HEK293 (cell line): ENCODE results near the gene PIEZO1.

Experiments
- CTCF ChIA-PET: fragments of 350-600 bp; formaldehyde crosslinking; extraction: SDS; loops from one replicate; lab custom pipeline; 2021; ENCODE audit warnings: antibody characterized with exemption; lab: Yijun Ruan, JAX
- POLR2A ChIA-PET: fragments of 300-600 bp; formaldehyde crosslinking; extraction: SDS; loops from one replicate; lab custom pipeline; 2020; ENCODE audit warnings: antibody characterized with exemption, inconsistent platforms; lab: Yijun Ruan, JAX
- H3K27ac ChIP-seq: fragments of 200-500 bp; sonication (Bioruptor generic); 2 replicates; pipeline ENCODE4 v1.5.1; 2014; ENCODE audit warnings: low read depth, low read length, control low read depth, inconsistent platforms; ENCODE audit errors: extremely low read depth
- H3K36me3 ChIP-seq, 2 experiments: fragments of 200-500 bp in 1 of 2; sonication (Bioruptor generic) in 1 of 2; 1 replicate in 1 of 2; 2 replicates in 1 of 2; pipeline ENCODE4 v1.5.1; 2014 to 2017; ENCODE audit warnings: inconsistent platforms in 2 of 2, low read length in 2 of 2; ENCODE audit not compliant: control insufficient read depth in 2 of 2, insufficient read depth in 1 of 2
- H3K4me1 ChIP-seq: fragments of 200-500 bp; sonication (Bioruptor generic); 2 replicates; pipeline ENCODE4 v1.5.1; 2014; ENCODE audit warnings: mild to moderate bottlenecking, low read length, inconsistent platforms; ENCODE audit not compliant: control insufficient read depth, insufficient read depth
- H3K4me3 ChIP-seq: 2 replicates; pipeline ENCODE4 v1.5.1; 2011; ENCODE audit warnings: low read depth, mild to moderate bottlenecking, control low read depth, low read length, moderate library complexity
- H3K9me3 ChIP-seq: fragments of 200-500 bp; sonication (Bioruptor generic); 2 replicates; pipeline ENCODE4 v1.5.1; 2014; ENCODE audit warnings: low read depth, low read length, inconsistent platforms; ENCODE audit not compliant: control insufficient read depth, insufficient read depth
- GLI2 ChIP-seq: fragments of 450-650 bp; formaldehyde crosslinking; IDR thresholded peaks from 2 replicates; pipeline ENCODE4; 2017; ENCODE audit warnings: missing biosample characterization, missing genetic modification characterization, low read depth, borderline replicate concordance
- HOXD13 ChIP-seq: sonication (generic); formaldehyde crosslinking; IDR thresholded peaks from 2 replicates; pipeline ENCODE4 v1.8.0; 2022; ENCODE audit warnings: missing genetic modification reagents, borderline replicate concordance
- KLF9 ChIP-seq: fragments of 450-650 bp; formaldehyde crosslinking; IDR thresholded peaks from 2 replicates; pipeline ENCODE4 v1.5.1; 2016; ENCODE audit warnings: missing biosample characterization, missing genetic modification characterization, low read depth
- OVOL3 ChIP-seq: fragments of 450-650 bp; formaldehyde crosslinking; IDR thresholded peaks from 2 replicates; pipeline ENCODE4 v1.5.1; 2016; ENCODE audit warnings: missing biosample characterization, missing genetic modification characterization
- SCRT2 ChIP-seq: fragments of 450-650 bp; formaldehyde crosslinking; IDR thresholded peaks from 2 replicates; pipeline ENCODE4 v1.5.1; 2016; ENCODE audit warnings: missing biosample characterization, missing genetic modification characterization
- ZNF404 ChIP-seq: fragments of 450-650 bp; formaldehyde crosslinking; IDR thresholded peaks from 2 replicates; pipeline ENCODE4 v1.5.1; 2017; ENCODE audit warnings: missing biosample characterization, missing genetic modification characterization
- ZNF433 ChIP-seq: fragments of 450-650 bp; formaldehyde crosslinking; IDR thresholded peaks from 2 replicates; pipeline ENCODE4 v1.5.1; 2016; ENCODE audit warnings: missing biosample characterization, missing genetic modification characterization, low read depth
- TF ChIP-seq, protein P1 (sequence below): fragments of 450-650 bp; formaldehyde crosslinking; IDR thresholded peaks from 2 replicates; pipeline ENCODE4 v1.5.1; 2016; ENCODE audit warnings: missing biosample characterization, missing genetic modification characterization
- TF ChIP-seq, protein P2 (sequence below): fragments of 450-650 bp; formaldehyde crosslinking; IDR thresholded peaks from 2 replicates; pipeline ENCODE4 v1.5.1; 2017; ENCODE audit warnings: missing biosample characterization, missing genetic modification characterization
- TF ChIP-seq, protein P3 (sequence below): fragments of 450-650 bp; formaldehyde crosslinking; IDR thresholded peaks from 2 replicates; pipeline ENCODE4 v1.5.1; 2016; ENCODE audit warnings: missing biosample characterization, missing genetic modification characterization
- TF ChIP-seq, protein P4 (sequence below): fragments of 450-650 bp; IDR thresholded peaks from 2 replicates; pipeline ENCODE4 v1.5.1; 2018; ENCODE audit warnings: missing biosample characterization, mild to moderate bottlenecking, missing genetic modification characterization
- TF ChIP-seq, protein P5 (sequence below): fragments of 450-650 bp; formaldehyde crosslinking; optimal IDR thresholded peaks from 2 replicates; pipeline ENCODE3; 2016; ENCODE audit warnings: missing biosample characterization, mild to moderate bottlenecking, missing genetic modification characterization

Gene PIEZO1

DNA sequence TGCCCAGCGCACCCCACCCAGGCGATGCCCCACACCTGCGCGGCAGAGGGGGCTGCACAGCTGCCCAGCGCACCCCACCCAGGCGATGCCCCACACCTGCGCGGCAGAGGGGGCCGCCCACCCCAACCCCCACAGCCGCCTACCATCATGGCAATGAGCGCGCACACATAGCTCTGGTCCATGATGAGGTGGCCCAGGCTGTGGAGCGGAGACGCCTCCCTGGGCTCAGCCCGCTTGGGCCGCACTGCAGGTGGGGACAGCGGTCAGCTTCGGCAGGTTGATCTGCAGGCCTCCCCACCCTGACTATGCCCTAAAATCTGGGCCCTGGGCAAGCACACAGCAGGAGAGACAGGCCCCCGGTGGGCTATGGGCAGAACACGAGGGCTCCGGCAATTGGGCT, 48.5 kb downstream of the PIEZO1 start:
- no peaks in the 10 kb centered on the region for H3K9me3 ChIP-seq
- ChIA-PET CTCF (interaction anchor here (1.0 to 3.3 kb wide), 22 partner anchors 9 to 439 kb away, joined by 3 to 58 read pairs (median 6); partner anchors contain the start of genes CTU2, MVD and RNF166), POLR2A (interaction anchor here (1.4 to 1.5 kb wide), 2 partner anchors 67 to 71 kb away, joined by 5 to 6 read pairs; partner anchors contain the start of gene CDT1)
- H3K4me3 ChIP-seq: no peak overlapping the region
- H3K4me1 ChIP-seq: no peaks in the 10 kb centered on the region; the same call in 1 of the 2 replicates
- peaks cover 0 to 62% of the 10 kb centered on the region in 2 experiments; a peak in 1 of 3 replicates for H3K36me3 ChIP-seq
- H3K27ac ChIP-seq: no peak overlapping the region
- TF ChIP-seq OVOL3 (no peak), ZNF433 (no peak), GLI2 (tag by site-specific recombination) (no peak)
- TF ChIP-seq, all 188 proteins: peak for 0

DNA sequence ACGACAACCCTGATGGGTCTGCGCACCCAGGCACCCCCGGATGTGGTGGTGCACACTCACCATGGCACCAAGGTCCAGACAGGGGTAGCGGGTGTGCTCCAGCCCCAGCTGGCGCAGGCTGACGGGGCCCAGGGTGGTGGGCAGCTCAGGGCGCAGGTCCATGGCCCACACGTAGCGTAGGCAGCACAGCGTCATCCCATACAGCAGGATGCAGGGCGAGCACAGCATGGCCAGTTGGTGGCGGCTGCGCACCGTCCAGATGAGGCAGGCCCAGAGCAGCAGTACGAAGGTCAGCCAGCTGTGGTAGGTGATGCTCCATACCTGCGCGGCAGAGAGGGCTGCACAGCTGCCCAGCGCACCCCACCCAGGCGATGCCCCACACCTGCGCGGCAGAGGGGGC, 48.9 kb downstream of the PIEZO1 start:
- ChIA-PET POLR2A (interaction anchor here (1.2 kb wide), 1 partner anchor 74 kb away, joined by 3 read pairs; no protein-coding TSS in a partner anchor), CTCF (interaction anchor here (1.0 to 3.3 kb wide), 8 partner anchors 7 to 122 kb away, joined by 3 to 58 read pairs (median 12); partner anchors contain the start of genes CTU2 and RNF166)
- Histone ChIP-seq H3K4me1 (no peaks in the 10 kb centered on the region; the same call in 1 of the 2 replicates), H3K9me3 (no peaks in the 10 kb centered on the region), H3K4me3 (no peak overlapping the region), H3K27ac (no peak overlapping the region), H3K36me3 (peaks cover 0 to 64% of the 10 kb centered on the region in 2 experiments; a peak in 1 of 3 replicates)
- TF ChIP-seq, protein P1, sequence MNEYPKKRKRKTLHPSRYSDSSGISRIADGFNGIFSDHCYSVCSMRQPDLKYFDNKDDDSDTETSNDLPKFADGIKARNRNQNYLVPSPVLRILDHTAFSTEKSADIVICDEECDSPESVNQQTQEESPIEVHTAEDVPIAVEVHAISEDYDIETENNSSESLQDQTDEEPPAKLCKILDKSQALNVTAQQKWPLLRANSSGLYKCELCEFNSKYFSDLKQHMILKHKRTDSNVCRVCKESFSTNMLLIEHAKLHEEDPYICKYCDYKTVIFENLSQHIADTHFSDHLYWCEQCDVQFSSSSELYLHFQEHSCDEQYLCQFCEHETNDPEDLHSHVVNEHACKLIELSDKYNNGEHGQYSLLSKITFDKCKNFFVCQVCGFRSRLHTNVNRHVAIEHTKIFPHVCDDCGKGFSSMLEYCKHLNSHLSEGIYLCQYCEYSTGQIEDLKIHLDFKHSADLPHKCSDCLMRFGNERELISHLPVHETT (tag by site-specific recombination): no peak
- TF ChIP-seq KLF9 (tag by site-specific recombination) (no peak), ZNF404 (tag by site-specific recombination) (no peak), HOXD13 (CRISPR knock-in tag) (no peak)
- TF ChIP-seq, protein P2, sequence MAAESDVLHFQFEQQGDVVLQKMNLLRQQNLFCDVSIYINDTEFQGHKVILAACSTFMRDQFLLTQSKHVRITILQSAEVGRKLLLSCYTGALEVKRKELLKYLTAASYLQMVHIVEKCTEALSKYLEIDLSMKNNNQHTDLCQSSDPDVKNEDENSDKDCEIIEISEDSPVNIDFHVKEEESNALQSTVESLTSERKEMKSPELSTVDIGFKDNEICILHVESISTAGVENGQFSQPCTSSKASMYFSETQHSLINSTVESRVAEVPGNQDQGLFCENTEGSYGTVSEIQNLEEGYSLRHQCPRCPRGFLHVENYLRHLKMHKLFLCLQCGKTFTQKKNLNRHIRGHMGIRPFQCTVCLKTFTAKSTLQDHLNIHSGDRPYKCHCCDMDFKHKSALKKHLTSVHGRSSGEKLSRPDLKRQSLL (tag by site-specific recombination): no peak

DNA sequence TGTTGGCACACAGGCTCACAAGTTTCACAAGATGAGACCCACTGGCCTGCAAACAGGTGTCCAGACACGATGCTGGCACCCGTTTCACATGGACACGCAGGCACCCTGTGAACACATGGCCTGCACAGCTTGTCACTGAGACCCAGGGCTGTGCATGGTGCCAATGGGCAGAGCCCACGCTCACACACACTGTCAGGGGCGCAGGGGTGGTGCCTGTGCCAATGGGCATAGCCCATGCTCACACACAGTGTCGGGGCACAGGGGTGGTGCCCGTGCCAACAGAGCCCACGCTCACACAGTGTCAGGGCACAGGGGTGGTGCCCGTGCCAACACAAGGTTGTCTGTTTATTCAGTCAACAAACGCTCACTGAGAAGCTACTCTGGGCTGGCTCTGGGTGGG, 49.4 kb downstream of the PIEZO1 start:
- Histone ChIP-seq H3K9me3 (no peaks in the 10 kb centered on the region), H3K4me3 (no peak overlapping the region), H3K27ac (no peak overlapping the region), H3K36me3 (peaks cover 0 to 64% of the 10 kb centered on the region in 2 experiments; a peak in 1 of 3 replicates), H3K4me1 (no peaks in the 10 kb centered on the region; the same call in 1 of the 2 replicates)
- POLR2A ChIA-PET: interaction anchor here (1.2 kb wide), 1 partner anchor 75 kb away, joined by 3 read pairs; no protein-coding TSS in a partner anchor
- CTCF ChIA-PET: interaction anchor here (0.8 to 3.3 kb wide), 6 partner anchors 8 to 122 kb away, joined by 3 to 58 read pairs (median 6); partner anchors contain the start of genes CTU2 and RNF166
- TF ChIP-seq HOXD13 (CRISPR knock-in tag) (no peak), SCRT2 (tag by site-specific recombination) (peak; percentile 45)
- TF ChIP-seq, protein P3, sequence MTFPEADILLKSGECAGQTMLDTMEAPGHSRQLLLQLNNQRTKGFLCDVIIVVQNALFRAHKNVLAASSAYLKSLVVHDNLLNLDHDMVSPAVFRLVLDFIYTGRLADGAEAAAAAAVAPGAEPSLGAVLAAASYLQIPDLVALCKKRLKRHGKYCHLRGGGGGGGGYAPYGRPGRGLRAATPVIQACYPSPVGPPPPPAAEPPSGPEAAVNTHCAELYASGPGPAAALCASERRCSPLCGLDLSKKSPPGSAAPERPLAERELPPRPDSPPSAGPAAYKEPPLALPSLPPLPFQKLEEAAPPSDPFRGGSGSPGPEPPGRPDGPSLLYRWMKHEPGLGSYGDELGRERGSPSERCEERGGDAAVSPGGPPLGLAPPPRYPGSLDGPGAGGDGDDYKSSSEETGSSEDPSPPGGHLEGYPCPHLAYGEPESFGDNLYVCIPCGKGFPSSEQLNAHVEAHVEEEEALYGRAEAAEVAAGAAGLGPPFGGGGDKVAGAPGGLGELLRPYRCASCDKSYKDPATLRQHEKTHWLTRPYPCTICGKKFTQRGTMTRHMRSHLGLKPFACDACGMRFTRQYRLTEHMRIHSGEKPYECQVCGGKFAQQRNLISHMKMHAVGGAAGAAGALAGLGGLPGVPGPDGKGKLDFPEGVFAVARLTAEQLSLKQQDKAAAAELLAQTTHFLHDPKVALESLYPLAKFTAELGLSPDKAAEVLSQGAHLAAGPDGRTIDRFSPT (tag by site-specific recombination): peak; percentile 90
- TF ChIP-seq, protein P4, sequence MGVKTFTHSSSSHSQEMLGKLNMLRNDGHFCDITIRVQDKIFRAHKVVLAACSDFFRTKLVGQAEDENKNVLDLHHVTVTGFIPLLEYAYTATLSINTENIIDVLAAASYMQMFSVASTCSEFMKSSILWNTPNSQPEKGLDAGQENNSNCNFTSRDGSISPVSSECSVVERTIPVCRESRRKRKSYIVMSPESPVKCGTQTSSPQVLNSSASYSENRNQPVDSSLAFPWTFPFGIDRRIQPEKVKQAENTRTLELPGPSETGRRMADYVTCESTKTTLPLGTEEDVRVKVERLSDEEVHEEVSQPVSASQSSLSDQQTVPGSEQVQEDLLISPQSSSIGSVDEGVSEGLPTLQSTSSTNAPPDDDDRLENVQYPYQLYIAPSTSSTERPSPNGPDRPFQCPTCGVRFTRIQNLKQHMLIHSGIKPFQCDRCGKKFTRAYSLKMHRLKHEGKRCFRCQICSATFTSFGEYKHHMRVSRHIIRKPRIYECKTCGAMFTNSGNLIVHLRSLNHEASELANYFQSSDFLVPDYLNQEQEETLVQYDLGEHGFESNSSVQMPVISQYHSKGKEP (tag by site-specific recombination): no peak
- TF ChIP-seq, protein P5, sequence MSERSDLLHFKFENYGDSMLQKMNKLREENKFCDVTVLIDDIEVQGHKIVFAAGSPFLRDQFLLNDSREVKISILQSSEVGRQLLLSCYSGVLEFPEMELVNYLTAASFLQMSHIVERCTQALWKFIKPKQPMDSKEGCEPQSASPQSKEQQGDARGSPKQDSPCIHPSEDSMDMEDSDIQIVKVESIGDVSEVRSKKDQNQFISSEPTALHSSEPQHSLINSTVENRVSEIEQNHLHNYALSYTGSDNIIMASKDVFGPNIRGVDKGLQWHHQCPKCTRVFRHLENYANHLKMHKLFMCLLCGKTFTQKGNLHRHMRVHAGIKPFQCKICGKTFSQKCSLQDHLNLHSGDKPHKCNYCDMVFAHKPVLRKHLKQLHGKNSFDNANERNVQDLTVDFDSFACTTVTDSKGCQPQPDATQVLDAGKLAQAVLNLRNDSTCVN (tag by site-specific recombination): no peak
